Measurements from ENCODE around the gene CPLX1. TPM values are rescaled to one million over a fixed set of nuclear protein-coding genes. Genes with fewer than 3 reads are reported as not detected.
"Not testable (repeated sequence)": the region's sequence is repeated elsewhere in the genome, so short reads cannot be mapped to it uniquely, and the experiment has no call there.

The CPLX1 gene
- total RNA-seq, 4 donors from 2014 or later: 0.12 to 0.34 (median 0.13) TPM; not detected in 1

DNA sequence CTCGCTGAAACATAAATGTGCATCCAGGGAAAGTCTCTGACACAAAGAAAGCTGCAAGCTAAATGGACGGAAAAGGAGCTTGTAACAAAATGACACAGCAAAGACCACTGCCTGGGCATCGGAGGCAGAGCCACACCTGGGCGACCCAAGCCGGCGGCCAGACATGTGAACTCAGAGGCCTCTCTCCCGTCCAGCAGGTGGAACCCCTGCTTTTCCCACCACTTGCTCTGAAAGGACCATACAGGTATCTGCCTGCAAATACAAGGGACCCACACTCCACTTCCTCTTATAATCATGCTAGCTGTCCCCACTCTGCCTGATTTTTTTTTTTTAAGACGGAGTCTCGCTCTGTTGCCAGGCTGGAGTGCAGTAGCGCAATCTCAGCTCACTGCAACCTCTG is 12.0 kb downstream of the CPLX1 start:
- no peak for TF ChIP-seq POLR2A (IDR thresholded peaks at IDR 0.05)
- WGBS, 2 donors: 55 to 59% methylated on average over 10 of the region's 10 CpGs
- no peak for DNase-seq (ENCODE audit: low spot score in 2 of 2)
- intact Hi-C loops (cut with DNase I; ENCODE audit: low total_unique reads): no loop called here
- H3K4me3 ChIP-seq (ENCODE audit: low read depth, poor library complexity, severe bottlenecking): no peak overlapping the region

GRCh38 chr4:808860-809570 is 16.9 kb downstream of the CPLX1 start:
- TF ChIP-seq POLR2A (IDR thresholded peaks at IDR 0.05): no peak
- TF ChIP-seq, protein P1, sequence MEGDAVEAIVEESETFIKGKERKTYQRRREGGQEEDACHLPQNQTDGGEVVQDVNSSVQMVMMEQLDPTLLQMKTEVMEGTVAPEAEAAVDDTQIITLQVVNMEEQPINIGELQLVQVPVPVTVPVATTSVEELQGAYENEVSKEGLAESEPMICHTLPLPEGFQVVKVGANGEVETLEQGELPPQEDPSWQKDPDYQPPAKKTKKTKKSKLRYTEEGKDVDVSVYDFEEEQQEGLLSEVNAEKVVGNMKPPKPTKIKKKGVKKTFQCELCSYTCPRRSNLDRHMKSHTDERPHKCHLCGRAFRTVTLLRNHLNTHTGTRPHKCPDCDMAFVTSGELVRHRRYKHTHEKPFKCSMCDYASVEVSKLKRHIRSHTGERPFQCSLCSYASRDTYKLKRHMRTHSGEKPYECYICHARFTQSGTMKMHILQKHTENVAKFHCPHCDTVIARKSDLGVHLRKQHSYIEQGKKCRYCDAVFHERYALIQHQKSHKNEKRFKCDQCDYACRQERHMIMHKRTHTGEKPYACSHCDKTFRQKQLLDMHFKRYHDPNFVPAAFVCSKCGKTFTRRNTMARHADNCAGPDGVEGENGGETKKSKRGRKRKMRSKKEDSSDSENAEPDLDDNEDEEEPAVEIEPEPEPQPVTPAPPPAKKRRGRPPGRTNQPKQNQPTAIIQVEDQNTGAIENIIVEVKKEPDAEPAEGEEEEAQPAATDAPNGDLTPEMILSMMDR (IDR thresholded peaks at IDR 0.05): no peak
- H3K4me3 ChIP-seq (ENCODE audit: low read depth, poor library complexity, severe bottlenecking): no peak overlapping the region
- DNase-seq (ENCODE audit: low spot score in 2 of 2): no peak
- WGBS, 2 donors: 80 to 82% methylated on average over 27 to 30 of the region's 30 CpGs
- intact Hi-C loops (cut with DNase I; ENCODE audit: low total_unique reads): no loop called here

- 70 to 71% methylated on average over 5 of the region's 5 CpGs for WGBS, 2 donors
- intact Hi-C loops (cut with DNase I; ENCODE audit: low total_unique reads): no loop called here
- no peak for DNase-seq (ENCODE audit: low spot score in 2 of 2)
- no peak for TF ChIP-seq POLR2A (IDR thresholded peaks at IDR 0.05)
- TF ChIP-seq, protein P1 (IDR thresholded peaks at IDR 0.05): no peak
- no peak overlapping the region for H3K4me3 ChIP-seq (ENCODE audit: low read depth, poor library complexity, severe bottlenecking)
Measured at GRCh38 chr4:807792-808191, 18.1 kb downstream of the CPLX1 start.

GRCh38 chr4:806979-807378 is 18.9 kb downstream of the CPLX1 start:
- intact Hi-C loops (cut with DNase I; ENCODE audit: low total_unique reads); DNase-seq (ENCODE audit: low spot score in 2 of 2); H3K4me3 ChIP-seq (ENCODE audit: low read depth, poor library complexity, severe bottlenecking): not testable (repeated sequence)
- WGBS, 2 donors: 81 to 87% methylated on average over 4 of the region's 4 CpGs

DNA sequence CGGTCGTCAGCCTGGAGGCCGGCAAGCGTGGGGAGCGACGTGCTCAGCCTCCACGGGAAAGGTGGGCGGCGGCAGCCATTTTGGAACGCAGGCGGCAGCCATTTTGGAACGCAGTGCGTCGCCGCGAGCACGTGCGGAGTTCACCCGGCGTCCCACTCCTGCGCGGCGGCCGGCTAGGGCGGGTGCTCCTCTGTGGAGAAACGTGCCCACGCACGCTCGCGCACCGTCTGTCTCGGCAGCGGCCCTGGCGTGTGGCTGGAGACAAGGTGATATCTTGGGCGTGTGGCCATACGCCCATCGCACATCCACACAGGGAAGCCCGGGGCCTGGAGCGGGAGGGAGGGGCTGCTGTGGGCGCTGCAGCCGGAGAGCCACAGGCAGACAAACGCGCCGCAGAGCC is 21.1 kb downstream of the CPLX1 start:
- TF ChIP-seq, protein P1 (IDR thresholded peaks at IDR 0.05): no peak
- no peak for TF ChIP-seq POLR2A (IDR thresholded peaks at IDR 0.05)
- no peak for DNase-seq (ENCODE audit: low spot score in 2 of 2)
- 83 to 88% methylated on average over 44 of the region's 44 CpGs for WGBS, 2 donors
- intact Hi-C loops (cut with DNase I; ENCODE audit: low total_unique reads): no loop called here
- no peak overlapping the region for H3K4me3 ChIP-seq (ENCODE audit: low read depth, poor library complexity, severe bottlenecking)

GRCh38 chr4:803884-804283 is 22.0 kb downstream of the CPLX1 start:
- intact Hi-C loops (cut with DNase I; ENCODE audit: low total_unique reads): no loop called here
- WGBS, 2 donors: 93 to 95% methylated on average over 13 of the region's 13 CpGs
- TF ChIP-seq, protein P1 (IDR thresholded peaks at IDR 0.05): no peak
- no peak for TF ChIP-seq POLR2A (IDR thresholded peaks at IDR 0.05)
- no peak overlapping the region for H3K4me3 ChIP-seq (ENCODE audit: low read depth, poor library complexity, severe bottlenecking)
- DNase-seq (ENCODE audit: low spot score in 2 of 2): no peak
